Testis (tissue), 2 donors: ENCODE data around the gene HNRNPR.

Source experiments
- POLR2A ChIP-seq: fragments of 450-650 bp; IDR thresholded peaks from one replicate; pipeline ENCODE4 v1.6.1; 2017; ENCODE audit warnings: antibody characterized with exemption, mild to moderate bottlenecking, moderate library complexity
- TF ChIP-seq, protein P1 (sequence below), 3 experiments: fragments of 450-650 bp in 2 of 3; fragments of 200-600 bp in 1 of 3; sonication (generic) in 1 of 3; IDR thresholded peaks; one replicate each; pipeline ENCODE4 v1.5.1; 2016 to 2019; ENCODE audit warnings: antibody characterized with exemption in 3 of 3, mild to moderate bottlenecking in 2 of 3, moderate library complexity in 1 of 3

DNA sequence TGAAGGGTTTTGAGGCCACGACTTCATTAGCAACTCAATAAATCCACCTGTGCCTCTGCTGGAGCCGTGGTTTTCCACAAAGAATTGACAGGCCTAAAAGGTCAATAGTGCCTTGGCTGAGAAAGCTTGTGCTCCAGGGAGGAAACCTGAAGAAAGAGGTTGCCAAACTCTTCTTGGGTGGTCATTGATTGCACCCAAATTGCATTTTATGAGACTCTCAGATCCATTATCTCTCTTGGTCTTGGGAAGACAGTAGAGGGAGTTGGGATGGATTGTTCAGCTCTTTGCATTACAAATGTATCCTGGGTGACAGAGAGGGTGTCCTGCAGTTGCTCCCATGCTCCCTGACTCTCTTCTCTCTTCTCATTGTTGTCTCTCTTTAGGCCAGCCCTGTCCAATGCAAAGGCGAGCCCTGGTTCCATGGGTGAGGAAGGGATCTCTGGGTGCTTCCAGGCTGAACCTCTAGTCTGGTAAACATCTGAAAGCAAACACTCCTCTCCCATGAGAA, 80.7 kb downstream of the HNRNPR start:
- no peak for TF ChIP-seq POLR2A
- TF ChIP-seq, protein P1, sequence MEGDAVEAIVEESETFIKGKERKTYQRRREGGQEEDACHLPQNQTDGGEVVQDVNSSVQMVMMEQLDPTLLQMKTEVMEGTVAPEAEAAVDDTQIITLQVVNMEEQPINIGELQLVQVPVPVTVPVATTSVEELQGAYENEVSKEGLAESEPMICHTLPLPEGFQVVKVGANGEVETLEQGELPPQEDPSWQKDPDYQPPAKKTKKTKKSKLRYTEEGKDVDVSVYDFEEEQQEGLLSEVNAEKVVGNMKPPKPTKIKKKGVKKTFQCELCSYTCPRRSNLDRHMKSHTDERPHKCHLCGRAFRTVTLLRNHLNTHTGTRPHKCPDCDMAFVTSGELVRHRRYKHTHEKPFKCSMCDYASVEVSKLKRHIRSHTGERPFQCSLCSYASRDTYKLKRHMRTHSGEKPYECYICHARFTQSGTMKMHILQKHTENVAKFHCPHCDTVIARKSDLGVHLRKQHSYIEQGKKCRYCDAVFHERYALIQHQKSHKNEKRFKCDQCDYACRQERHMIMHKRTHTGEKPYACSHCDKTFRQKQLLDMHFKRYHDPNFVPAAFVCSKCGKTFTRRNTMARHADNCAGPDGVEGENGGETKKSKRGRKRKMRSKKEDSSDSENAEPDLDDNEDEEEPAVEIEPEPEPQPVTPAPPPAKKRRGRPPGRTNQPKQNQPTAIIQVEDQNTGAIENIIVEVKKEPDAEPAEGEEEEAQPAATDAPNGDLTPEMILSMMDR (IDR thresholded peaks at IDR 0.05) = no peak
